ENCODE results near the gene AKT1.
A peak's percentile ranks its signal among the peaks of the same experiment; 100 is the strongest.

AKT1 gene

DNA sequence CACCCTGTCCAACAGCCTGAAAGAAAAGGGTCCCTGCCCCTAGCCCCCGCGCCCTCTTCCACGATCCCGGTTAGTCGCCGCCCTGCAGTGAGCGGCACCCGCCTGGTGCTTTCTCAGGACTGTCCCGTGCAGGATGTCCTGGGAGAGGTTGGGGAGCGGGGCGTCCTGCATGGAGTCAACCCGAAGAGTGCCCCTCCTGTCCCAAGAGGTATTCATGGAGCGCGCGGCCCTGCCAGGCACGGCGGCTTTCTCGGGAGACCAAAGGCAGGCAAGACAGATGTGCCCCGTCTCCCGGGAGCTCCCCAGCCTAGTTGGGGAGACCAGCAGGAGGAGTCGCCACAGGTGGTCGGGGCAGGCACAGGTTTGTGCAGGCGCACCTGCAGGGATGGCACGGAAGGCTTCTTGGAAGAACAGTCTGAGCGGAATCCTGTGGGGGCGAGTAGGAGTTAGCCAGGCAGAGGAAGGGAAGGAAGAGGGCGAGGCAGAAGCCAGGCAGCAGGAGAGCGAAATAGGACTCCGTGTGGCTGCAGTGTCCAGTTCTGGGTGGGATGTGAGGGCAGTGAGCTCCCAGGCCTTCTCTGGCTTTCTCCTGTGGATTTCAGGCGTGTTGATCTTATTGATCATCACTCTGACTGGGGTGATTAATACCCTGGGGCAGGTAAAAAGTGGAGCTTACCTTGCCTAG is 41.9 kb downstream of the AKT1 start:
- DNase-seq, result no peak
- Histone ChIP-seq H3F3A (ENCODE audit: insufficient read depth, low read length) (no peaks in the 10 kb centered on the region), H3K36me3 (replicated peaks; ENCODE audit: insufficient read depth, low read length) (no peaks in the 10 kb centered on the region), H3K4me3 (ENCODE audit: low read length) (peak overlapping the region; percentile 88), H3K9ac (ENCODE audit: low read length) (peak overlapping the region; percentile 91), H3K4me1 (ENCODE audit: low read length) (no peaks in the 10 kb centered on the region), H3K27ac (ENCODE audit: low read length) (no peak overlapping the region), H4K20me1 (ENCODE audit: insufficient read depth, low read length) (no peaks in the 10 kb centered on the region), H3K4me2 (ENCODE audit: low read depth, low read length) (peak overlapping the region; percentile 82), H3K27me3 (replicated peaks; ENCODE audit: insufficient read depth, low read length) (no peaks in the 10 kb centered on the region), H3K9me2 (replicated peaks; ENCODE audit: insufficient read depth, low read length) (no peaks in the 10 kb centered on the region), H2AFZ (ENCODE audit: low read length) (peak overlapping the region; percentile 53; the same call in 1 of the 2 replicates), H3K79me2 (ENCODE audit: low read length) (peaks cover 32% of the 10 kb centered on the region), H3K9me3 (replicated peaks; ENCODE audit: insufficient read depth, low read length) (no peaks in the 10 kb centered on the region)
- TF ChIP-seq EZH2phosphoT487 (IDR thresholded peaks at IDR 0.05; ENCODE audit: low read length) (no peak), EZH2 (optimal IDR thresholded peaks at IDR 0.05; ENCODE audit: low read depth, low read length) (no peak)
- TF ChIP-seq, protein P1, sequence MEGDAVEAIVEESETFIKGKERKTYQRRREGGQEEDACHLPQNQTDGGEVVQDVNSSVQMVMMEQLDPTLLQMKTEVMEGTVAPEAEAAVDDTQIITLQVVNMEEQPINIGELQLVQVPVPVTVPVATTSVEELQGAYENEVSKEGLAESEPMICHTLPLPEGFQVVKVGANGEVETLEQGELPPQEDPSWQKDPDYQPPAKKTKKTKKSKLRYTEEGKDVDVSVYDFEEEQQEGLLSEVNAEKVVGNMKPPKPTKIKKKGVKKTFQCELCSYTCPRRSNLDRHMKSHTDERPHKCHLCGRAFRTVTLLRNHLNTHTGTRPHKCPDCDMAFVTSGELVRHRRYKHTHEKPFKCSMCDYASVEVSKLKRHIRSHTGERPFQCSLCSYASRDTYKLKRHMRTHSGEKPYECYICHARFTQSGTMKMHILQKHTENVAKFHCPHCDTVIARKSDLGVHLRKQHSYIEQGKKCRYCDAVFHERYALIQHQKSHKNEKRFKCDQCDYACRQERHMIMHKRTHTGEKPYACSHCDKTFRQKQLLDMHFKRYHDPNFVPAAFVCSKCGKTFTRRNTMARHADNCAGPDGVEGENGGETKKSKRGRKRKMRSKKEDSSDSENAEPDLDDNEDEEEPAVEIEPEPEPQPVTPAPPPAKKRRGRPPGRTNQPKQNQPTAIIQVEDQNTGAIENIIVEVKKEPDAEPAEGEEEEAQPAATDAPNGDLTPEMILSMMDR (IDR thresholded peaks at IDR 0.05; ENCODE audit: low read length), result no peak

DNA sequence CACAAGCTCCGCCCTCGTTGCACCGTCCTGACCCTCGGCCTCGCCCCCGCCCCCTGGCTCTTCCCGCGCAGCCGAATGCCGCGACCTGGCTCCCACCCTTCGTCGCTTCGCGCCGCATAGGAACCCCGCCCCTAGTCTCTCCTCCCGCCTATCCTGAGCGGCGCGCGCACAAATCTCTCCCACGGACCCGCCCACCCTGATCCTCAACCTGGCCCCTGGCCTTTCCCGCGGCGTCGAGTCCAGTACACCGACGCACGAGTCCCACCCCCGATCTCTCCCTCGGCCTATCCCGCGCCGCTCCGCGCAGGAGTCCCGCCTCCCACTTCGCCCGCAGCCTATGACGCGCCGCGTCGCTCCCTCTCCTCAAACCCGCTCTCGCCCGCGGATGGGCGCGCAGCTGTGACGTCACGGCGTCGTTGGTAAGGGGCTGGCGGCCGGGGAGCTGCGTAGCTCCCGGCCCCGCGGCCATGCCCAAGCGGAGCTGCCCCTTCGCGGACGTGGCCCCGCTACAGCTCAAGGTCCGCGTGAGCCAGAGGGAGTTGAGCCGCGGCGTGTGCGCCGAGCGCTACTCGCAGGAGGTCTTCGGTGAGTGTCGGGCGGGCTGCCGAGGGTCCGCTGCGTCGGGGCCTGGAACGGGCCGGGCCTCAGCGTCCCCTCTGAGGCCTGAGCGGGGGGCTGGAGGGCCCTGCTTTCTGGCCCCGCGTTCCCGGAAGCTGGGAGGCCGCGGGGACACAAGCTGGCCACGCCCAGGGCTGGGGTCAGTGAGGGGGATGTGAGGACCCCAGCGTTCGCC is 42.6 kb downstream of the AKT1 start, which contains the start of gene SIVA1:
Gene SIVA1 (plus strand): TSS at position 413 of the 793 bp plus-strand sequence. CDS start 55 bp downstream, at position 468.
- H3K4me2 ChIP-seq (ENCODE audit: low read depth, low read length), result peak within 1 kb of the TSS; percentile 82
- H2AFZ ChIP-seq (ENCODE audit: low read length), result peak within 1 kb of the TSS; percentile 72
- no peaks in the 10 kb centered on the region for H3K4me1 ChIP-seq (ENCODE audit: low read length)
- TF ChIP-seq EZH2phosphoT487 (IDR thresholded peaks at IDR 0.05; ENCODE audit: low read length), result no peak
- no peaks in the 10 kb centered on the region for H3K36me3 ChIP-seq (replicated peaks; ENCODE audit: insufficient read depth, low read length)
- DNase-seq, result peak; percentile 94
- no peaks in the 10 kb centered on the region for H3F3A ChIP-seq (ENCODE audit: insufficient read depth, low read length)
- peak within 1 kb of the TSS; percentile 91 for H3K9ac ChIP-seq (ENCODE audit: low read length)
- H3K27ac ChIP-seq (ENCODE audit: low read length), result peak within 1 kb of the TSS; percentile 64; the same call in 1 of the 2 replicates
- no peaks in the 10 kb centered on the region for H4K20me1 ChIP-seq (ENCODE audit: insufficient read depth, low read length)
- H3K4me3 ChIP-seq (ENCODE audit: low read length), result peak within 1 kb of the TSS; percentile 88
- no peaks in the 10 kb centered on the region for H3K27me3 ChIP-seq (replicated peaks; ENCODE audit: insufficient read depth, low read length)
- peaks cover 32% of the 10 kb centered on the region for H3K79me2 ChIP-seq (ENCODE audit: low read length)
- H3K9me3 ChIP-seq (replicated peaks; ENCODE audit: insufficient read depth, low read length), result no peaks in the 10 kb centered on the region
- H3K9me2 ChIP-seq (replicated peaks; ENCODE audit: insufficient read depth, low read length), result no peaks in the 10 kb centered on the region

DNA sequence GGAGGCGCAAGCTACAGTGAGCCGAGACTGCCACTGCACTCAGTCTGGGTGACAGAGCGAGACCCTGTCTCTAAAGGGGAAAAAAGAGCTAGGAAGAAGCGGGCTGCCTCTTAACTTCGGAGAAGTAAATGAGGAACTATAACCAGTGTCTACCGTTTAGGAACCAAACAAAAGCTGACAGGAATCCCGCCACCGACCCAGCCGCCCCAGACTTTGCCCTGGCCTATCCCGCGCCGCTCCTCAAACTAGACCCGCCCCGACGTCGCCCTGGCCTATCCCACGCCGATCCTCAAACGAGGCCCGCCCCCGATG is 43.2 kb downstream of the AKT1 start:
- Histone ChIP-seq H3F3A (ENCODE audit: insufficient read depth, low read length) (no peaks in the 10 kb centered on the region), H3K4me2 (ENCODE audit: low read depth, low read length) (peak overlapping the region; percentile 66; the same call in 1 of the 2 replicates), H3K36me3 (replicated peaks; ENCODE audit: insufficient read depth, low read length) (no peaks in the 10 kb centered on the region), H3K9ac (ENCODE audit: low read length) (peak overlapping the region; percentile 81), H2AFZ (ENCODE audit: low read length) (peak overlapping the region; percentile 72), H3K9me3 (replicated peaks; ENCODE audit: insufficient read depth, low read length) (no peaks in the 10 kb centered on the region), H4K20me1 (ENCODE audit: insufficient read depth, low read length) (no peaks in the 10 kb centered on the region), H3K4me3 (ENCODE audit: low read length) (peak overlapping the region; percentile 67), H3K4me1 (ENCODE audit: low read length) (no peaks in the 10 kb centered on the region), H3K79me2 (ENCODE audit: low read length) (peaks cover 32% of the 10 kb centered on the region), H3K27me3 (replicated peaks; ENCODE audit: insufficient read depth, low read length) (no peaks in the 10 kb centered on the region), H3K9me2 (replicated peaks; ENCODE audit: insufficient read depth, low read length) (no peaks in the 10 kb centered on the region), H3K27ac (ENCODE audit: low read length) (peak overlapping the region; percentile 64; the same call in 1 of the 2 replicates)
- TF ChIP-seq EZH2 (optimal IDR thresholded peaks at IDR 0.05; ENCODE audit: low read depth, low read length), result no peak
- TF ChIP-seq, protein P1 (IDR thresholded peaks at IDR 0.05; ENCODE audit: low read length), result no peak
- no peak for DNase-seq
